Epidermal melanocyte (primary cell): Measurements from ENCODE around the gene GJD4.

Source experiments
- DNase-seq: peaks from one replicate; pipeline ENCODE4 v3.0.0; 2011; ENCODE audit warnings: low spot score; ENCODE audit not compliant: insufficient read length

The GJD4 gene, protein sequence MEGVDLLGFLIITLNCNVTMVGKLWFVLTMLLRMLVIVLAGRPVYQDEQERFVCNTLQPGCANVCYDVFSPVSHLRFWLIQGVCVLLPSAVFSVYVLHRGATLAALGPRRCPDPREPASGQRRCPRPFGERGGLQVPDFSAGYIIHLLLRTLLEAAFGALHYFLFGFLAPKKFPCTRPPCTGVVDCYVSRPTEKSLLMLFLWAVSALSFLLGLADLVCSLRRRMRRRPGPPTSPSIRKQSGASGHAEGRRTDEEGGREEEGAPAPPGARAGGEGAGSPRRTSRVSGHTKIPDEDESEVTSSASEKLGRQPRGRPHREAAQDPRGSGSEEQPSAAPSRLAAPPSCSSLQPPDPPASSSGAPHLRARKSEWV

DNA sequence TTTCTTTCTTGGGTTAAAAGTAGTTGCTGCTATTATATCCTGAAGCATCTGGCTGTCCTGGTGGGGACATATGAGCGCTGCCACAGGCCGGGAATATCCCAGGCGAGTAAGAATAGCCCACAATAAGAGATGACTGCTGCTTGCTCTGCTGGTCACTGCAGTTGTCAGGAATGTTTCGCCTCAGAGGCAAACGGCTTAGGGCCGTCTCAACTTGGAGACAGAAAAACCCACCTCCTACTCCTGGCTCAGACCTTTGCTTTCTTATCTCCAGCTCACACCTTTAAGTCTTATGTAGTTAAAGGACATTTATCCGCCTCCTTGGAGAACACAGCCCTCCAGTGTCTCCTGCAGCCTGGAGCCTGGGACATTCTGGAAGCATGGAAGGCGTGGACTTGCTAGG lies at the start of gene GJD4:
Gene GJD4, plus strand, starts transcription at position 151 of the 400 bp plus-strand sequence. Its CDS starts 227 bp downstream, at position 378.
- DNase-seq, result no peak

DNA sequence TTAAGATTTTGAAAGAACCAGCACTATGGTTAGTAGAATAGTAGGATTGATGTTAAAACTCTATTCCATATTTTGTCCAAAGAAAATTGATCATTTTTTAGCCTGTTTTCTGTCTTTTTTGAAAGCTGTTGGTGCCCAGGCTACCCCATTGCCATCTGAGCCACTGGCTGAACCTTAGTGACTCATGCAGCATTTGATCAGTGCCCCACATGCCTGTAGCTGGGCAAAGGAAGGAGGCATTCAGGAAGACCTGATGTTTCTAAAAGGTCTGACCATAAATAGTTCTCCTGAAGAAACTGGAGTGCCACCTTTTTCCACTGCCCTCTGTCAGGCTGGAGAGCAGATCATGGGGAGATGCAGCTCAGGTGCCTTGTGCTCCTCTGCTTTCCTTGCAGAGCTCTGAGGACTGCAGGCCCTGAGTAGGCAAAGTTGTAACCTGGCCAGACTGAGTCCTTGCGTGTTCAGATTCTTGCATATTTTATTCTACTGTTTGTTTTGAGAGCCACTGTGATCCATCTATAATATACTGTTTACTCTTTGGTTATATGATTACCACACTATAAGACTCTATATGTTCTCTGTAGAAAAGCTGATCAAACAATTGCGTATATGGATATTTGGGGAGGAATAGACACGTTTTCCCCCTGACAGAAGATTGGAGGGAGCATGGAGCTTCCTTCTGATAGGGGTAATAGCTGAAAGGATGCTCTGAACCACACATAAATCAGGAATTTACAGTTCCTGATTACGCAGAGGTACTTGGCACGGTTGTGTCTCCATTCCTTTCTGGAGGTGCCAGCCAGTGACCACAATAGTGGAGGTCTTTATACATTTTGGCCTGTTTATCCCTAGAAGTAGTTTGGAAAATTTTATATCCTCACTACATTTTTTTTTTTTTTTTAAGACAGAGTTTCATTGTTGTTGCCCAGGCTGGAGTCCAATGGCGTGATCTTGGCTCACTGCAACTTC lies 48.9 kb upstream of the GJD4 start:
- DNase-seq, result no peak

DNA sequence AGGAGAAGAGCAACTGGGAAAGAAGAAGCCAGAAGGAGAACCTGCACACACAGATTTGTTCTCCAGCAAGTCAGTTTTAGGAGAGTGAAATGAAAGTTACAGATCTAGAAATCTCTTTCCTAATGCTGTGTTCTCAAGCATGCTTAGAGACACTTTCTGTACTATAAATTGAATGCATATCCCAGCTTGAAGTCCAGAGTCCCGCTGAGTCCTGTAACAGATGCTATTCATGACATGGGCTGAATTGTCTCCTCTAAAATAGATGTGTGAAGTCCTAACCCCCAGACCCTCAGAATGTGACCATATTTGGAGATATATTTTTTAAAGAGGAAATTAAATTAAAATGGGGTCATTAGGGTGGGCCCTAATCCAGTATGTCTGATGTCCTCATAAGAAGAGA lies 46.9 kb upstream of the GJD4 start:
- no peak for DNase-seq

DNA sequence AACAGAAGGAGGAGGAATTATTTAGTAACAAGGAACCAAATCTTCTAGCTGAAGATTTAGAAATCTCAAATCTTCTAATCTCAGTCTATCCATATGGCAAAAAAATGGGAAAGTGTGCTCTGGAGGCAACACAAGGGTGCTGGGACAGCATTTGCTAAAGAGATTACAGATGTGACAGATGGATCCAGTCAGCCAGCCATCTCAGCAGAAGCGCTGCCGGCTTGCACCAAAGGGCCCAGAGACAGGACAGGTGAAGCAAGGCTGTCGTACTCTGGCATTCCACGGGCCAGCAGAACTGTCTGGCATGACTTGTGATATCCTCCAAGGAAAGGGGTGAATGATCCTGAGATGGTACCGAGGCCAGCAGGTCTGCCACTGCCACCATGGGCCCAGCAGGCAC lies 45.7 kb upstream of the GJD4 start:
- no peak for DNase-seq

DNA sequence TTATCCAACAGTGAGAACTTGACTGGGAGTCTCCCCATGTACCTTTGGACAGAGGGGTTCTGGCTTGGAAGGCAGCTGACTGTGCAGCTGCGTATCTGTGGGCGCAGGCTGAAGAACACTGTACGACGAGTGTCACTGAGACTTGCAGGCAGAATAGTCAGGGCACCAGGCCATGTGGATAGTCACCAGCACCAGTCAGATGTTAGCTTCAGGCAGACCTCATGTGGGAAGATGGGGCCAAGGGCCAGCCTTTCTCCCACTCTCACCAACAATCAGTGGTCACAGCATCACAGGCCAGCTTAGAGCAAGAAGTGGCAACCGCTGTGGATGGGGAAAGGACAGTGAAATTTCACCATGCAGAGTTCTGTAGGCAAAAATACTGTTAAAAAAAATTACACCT lies 43.4 kb upstream of the GJD4 start:
- no peak for DNase-seq

DNA sequence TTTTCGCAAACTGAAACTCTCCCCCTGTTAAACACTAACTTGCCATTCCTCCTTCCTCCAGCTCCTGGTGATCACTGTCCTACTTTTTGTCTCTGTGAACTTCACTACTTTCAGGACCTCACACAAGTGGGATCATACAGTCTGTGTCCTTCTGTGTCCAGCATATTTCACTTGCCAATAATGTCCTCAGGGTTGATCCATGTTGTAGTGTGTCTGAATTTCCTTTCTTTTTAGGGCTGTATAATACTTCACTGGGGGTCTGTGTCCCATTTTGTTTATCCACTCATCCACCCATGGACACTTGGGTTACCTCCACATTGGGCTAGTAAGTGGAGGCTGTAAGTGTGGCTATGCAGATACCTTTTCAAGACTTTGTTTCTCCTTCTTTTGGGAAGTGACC lies 42.7 kb upstream of the GJD4 start:
- no peak for DNase-seq

DNA sequence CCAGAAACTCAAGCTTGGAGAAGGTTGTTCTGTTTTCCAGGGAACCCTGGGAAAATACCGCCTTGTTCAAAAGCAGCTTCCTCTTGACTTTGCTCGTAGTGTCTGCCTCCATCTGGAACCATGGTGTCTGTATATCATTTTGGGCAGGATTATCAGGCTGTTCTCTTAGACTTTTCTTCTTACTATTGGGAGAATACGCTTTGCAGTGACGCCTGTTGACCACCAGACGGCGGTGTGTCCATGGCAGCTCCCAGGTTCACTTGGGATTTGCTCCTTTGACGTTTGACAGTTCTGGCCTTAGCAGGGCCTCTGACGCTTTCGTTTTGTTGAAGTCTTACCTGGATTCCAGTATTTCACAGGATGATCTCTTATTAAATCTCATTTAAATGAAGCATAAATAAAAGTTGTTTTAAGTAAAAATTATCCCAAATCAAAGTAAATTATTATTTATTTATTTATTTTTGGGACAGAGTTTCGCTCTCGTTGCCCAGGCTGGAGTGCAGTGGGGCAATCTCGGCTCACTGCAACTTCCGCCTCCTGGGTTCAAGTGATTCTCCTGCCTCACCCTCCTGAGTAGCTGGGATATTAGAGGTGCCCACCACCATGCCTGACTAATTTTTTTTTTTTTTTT lies 41.8 kb upstream of the GJD4 start:
- DNase-seq, result peak; percentile 23

DNA sequence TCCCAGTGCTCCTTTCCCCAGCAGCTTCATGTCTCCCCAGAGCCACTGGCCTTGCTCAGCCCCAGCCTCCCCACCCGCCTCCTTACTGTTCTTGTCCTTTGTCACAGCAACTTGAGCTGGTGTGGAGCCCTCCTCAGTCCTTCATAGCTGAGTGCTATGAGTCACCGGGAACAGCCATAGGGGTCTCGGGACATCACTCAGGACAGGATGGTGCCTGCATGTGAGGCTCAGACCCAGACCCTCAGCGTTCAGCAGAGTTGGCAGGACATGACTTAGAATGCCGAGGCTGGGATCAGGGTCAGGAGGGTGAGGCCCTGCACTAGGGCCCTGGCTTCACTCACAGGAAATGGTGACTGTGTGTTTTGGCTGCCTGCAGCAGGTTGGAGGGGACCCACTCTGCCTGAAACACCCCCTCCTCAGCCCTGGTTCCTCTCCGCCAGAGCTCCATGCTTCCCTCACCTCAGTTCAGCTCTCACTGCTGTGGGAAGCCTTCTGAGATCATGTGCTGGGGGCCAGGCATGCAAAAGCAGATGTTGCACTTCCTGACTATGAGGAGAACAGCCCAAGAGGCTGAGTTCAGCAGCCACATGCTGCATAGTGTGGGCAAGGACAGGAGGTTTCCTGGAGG lies 40.7 kb upstream of the GJD4 start:
- no peak for DNase-seq

DNA sequence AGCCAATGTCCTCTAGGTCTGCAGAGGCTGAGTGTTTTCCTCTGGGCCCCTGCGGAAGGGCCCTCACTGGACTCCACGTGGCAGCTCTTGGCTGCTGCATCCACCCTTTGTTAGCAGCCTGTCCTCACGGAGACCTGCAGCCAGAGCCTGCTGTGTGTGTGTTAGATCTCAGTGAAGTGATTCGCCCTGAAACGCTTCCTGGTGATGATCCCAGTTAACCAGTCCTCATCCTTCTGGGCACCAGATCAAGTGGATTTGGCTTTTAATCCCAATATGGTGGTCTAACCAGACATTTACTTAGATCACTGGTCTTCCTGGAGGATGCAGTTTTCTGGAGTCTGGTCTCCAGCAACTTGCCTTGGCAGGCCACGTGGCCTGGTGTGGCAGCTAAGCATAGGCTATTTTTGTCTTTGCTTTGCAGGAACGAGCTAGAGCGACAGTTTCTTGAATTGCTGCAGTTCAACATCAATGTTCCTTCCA lies 39.5 kb upstream of the GJD4 start:
- no peak for DNase-seq

DNA sequence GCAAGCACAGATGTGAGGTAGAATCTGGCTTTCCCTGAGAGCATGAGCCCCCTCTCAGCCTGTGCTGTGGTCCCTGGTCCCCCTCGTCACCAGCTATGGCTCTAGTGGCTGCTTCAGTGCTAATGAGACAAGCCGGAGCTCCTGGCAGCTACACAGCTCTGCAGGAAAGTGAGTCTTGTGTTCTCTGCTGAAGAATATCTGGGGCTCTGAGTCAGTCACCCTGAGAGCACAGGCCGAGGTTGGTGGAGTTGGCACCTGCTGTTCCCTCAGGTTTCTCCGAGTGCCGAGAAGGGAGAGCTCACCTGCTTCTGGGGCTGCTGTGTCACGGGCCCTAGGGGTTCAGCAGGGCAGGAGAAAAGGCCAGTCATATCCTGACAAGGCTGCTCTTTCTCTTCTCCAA lies 37.2 kb upstream of the GJD4 start:
- no peak for DNase-seq

DNA sequence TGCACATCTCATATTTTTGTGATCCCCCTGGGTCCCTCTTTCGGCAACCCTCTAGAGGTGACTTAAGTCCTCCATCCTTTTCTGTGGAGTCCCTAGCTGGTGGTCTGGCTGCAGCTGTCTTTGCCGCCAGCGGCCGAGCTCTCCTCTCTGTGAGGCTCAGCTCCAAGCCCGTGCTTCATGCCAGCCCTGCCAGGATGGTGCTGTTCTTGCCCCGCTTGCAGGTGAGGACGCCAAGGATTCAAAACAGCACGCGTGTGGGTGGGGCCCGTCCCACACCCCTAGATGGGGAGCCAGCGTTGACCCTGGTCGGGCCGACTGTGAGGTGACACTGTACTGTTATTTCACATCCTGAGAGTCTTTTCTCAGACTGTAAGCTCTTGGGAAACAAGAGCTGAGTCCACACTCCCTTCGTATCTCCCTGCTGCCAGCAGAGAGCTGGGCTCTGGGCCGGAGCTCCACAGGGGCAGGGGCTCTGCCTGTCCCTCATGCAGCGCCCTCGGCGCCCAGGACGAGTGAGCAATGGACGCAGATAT lies 36.6 kb upstream of the GJD4 start:
- no peak for DNase-seq

DNA sequence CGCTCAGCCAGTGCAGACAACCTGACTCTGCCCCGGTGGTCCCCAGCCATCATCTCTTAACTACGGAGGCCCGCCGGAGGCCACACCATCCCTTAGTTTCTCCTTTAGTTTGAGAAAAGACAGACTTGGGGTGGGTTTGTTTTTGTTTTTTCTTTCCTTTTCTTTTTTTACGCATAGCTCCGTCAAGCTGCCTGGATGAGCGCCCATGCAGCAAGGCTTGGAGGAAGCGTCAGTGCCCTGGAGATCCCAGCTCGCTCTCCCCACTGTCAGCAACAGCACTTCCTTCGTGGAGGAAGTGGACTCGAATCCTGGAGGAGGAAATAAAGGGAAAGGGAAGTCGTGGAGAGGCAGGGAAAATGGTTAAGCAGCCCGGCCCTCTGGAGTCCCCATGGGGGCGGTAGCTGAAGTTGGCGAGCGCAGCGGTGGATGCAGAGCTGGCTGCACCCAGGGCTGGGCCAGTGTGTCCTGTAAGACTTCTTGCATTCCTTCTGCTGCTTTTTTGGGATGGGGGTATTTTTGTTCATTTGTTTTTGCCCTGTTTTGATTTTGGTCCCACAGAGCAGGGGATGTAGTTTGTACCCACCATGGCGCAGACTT lies 35.9 kb upstream of the GJD4 start:
- no peak for DNase-seq

DNA sequence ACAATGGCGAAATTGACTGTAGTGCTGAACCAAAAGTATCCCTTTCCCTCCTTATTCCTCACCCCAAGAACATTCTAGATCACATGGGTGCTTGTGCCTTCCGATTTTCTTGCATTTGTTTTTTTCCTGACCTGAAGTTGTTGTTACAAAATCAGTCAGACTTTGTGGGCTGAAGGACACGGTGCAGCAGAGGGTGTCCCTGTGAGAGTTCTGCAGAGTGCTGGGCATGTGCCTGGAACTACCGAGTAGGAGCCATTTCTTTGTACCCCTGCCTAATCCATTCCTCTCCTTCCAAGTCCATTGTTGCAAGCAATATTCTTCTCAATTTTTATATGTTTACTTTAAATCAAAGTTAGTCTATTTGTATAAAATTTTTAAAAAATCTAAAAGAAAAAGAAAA lies 35.3 kb upstream of the GJD4 start:
- no peak for DNase-seq

DNA sequence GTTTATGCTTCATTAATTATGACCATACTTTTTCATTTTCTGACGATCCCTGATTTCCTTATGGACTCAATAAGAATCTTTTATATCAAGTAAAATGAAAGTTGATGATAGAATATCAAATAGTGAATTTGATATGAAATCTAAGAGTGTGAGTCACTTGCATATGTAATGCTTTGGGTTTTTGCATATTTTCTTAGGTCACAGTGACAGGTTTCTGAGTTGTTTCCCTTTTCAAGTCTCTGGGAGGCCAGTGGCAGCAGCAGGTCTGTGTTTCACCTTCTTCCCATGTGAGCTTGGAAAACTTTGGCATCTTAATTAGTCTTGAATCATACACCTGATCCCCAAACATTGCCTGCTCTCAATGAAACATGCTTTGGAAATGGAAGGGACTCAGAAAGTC lies 34.7 kb upstream of the GJD4 start:
- DNase-seq, result no peak

DNA sequence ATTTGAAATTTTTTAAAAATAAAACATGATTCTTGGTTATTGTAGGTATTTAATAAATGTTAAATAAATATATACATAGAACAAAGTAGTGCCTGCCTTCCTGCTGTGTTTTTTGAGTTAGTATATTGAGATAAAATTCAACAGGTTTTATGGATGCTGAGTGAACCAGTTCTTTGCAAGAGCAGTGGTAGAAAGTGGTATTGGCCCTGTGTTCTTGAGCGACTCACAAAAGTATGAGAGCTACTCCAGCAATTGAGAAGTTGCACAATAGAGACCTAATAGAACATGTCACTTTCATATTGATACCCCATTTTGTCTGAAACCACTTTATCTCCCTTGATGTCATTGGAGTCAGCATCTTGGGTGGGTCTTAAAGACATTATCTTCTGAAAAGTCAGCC lies 32.6 kb upstream of the GJD4 start:
- DNase-seq, result no peak

DNA sequence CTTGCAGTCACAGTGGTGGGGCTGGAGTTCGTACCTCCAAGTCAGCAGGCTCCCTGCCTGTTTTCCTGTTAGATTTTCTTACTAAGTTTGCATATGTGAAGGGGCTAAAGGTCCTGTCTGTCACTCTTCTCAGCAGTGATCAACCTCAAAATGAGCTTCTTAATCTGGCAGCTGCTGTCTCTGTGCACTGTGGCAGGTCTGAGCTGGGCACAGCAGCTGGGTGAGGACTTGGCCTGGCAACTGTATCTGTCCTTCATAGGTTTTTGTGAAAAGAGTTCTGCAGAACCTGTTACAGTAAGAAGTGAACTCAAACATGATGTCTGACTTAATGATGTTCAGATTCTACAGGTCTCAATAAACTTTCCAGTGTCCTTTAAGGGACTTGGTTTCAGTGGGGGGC lies 31.3 kb upstream of the GJD4 start:
- no peak for DNase-seq

DNA sequence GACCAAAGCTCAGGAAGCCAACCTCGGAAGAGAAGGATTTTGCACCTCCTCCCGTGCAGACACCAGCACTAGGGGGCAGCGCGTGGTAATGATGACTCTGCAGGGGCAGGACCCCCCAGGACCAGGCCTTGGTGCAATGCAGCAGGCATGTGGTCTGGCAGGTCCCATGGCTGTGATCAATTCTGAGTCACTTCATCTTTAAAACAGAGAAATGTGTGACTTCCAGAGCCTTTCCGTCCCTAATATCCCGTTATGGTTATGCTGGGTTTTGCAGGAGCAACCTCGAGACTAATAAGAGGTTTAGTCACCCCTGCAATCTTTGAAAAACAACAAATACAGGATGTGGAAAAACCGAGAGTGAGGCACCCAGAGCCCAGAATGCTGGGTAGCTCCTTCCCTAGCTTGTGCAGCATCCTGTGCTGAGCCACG lies 30.2 kb upstream of the GJD4 start:
- no peak for DNase-seq

DNA sequence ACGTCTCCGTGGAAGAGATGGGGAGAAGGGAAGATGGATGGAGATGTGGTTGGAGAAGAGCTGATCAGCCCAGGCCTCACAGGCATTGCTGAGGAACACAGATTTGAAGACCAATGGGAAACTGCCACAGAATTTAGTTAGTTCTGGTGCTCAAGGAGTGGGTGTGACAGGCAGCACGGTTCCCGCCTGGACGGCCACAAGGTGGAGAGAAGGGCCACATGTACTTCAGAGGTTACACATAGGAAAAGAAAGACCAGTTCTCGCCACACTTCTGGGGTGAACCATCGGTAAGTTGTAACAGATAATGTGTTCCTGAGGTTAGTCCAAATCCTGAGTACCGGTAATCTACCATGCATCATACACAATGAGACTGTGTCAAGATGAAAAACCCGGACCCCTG lies 29.5 kb upstream of the GJD4 start:
- DNase-seq, result no peak

DNA sequence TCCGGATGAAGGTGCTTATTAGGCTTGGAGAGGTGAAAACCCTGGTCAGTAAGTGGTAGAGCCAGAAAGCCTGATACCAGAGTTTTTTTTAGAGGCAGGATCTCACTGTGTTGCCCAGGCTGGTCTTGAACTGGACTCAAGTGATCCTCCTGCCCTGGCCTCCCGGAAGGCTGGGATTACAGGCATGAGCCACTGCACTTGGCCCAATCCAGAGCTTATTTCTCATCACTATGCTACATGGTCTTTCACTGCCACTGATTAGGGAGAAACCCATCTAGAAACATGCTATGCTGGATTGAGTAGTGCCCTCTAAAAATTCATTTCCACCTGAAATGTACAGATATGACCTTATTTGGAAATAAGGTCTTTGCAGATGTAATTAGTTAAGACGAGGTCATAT lies 28.4 kb upstream of the GJD4 start:
- no peak for DNase-seq

DNA sequence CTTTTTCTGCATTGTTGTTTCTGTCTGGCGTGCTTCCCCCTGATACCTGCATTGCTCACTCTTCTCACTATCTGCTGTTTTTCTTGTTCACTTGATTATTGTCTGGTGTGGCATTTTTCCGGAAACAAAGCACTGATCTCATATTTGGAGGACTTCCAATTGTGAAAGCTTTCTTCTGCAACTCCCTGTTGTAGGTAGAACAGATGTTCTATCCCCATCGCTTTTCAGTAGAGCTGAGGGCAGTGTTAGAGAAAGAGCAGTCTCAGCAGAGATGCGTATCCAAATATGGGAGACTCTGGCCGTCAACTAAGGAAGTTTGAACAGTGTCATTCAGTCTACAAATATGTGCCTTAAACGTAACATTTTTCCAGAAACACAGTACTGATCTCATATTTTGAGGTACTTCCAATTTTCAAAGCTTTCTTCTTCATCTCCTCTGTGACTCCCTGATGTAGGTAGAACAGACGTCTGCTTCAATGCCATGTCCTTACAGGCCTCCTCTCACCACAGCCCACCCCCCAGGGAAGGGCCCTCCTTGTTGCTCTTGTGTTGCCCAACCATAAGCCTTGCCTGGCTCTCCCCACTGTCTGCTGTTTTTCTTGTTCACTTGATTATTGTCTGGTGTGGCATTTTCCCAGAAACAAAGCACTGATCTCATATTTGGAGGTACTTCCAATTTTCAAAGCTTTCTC lies 27.1 kb upstream of the GJD4 start:
- no peak for DNase-seq
